Measurements from ENCODE around the gene ANKRD44.

The ANKRD44 gene

GRCh38 chr2:197089655-197090054 lies 220.9 kb downstream of the ANKRD44 start:
- DNase-seq (ENCODE audit: low spot score) (no peak), ATAC-seq (ENCODE audit: low read depth) (no peak)
- TF ChIP-seq CTCF (IDR thresholded peaks at IDR 0.05; ENCODE audit: poor library complexity, severe bottlenecking), result no peak
- H3K4me1 ChIP-seq (ENCODE audit: insufficient read depth, poor library complexity, severe bottlenecking), result no peaks in the 10 kb centered on the region
- no peak overlapping the region for H3K27ac ChIP-seq (ENCODE audit: poor library complexity, severe bottlenecking)
- H3K9me3 ChIP-seq (ENCODE audit: severe bottlenecking), result no peaks in the 10 kb centered on the region
- no peak overlapping the region for H3K4me3 ChIP-seq (ENCODE audit: severe bottlenecking)
- no peaks in the 10 kb centered on the region for H3K27me3 ChIP-seq (ENCODE audit: insufficient read depth, poor library complexity, severe bottlenecking)
- no peaks in the 10 kb centered on the region for H3K36me3 ChIP-seq (ENCODE audit: low read depth)

- Histone ChIP-seq H3K4me3 (ENCODE audit: severe bottlenecking) (no peak overlapping the region), H3K27ac (ENCODE audit: poor library complexity, severe bottlenecking) (no peak overlapping the region), H3K36me3 (ENCODE audit: low read depth) (no peaks in the 10 kb centered on the region), H3K9me3 (ENCODE audit: severe bottlenecking) (no peaks in the 10 kb centered on the region), H3K4me1 (ENCODE audit: insufficient read depth, poor library complexity, severe bottlenecking) (no peaks in the 10 kb centered on the region), H3K27me3 (ENCODE audit: insufficient read depth, poor library complexity, severe bottlenecking) (no peaks in the 10 kb centered on the region)
- DNase-seq (ENCODE audit: low spot score) (no peak), ATAC-seq (ENCODE audit: low read depth) (no peak)
- no peak for TF ChIP-seq CTCF (IDR thresholded peaks at IDR 0.05; ENCODE audit: poor library complexity, severe bottlenecking)
These were observed 221.9 kb downstream of the ANKRD44 start for GRCh38 chr2:197088694-197089093.

- Histone ChIP-seq H3K27me3 (ENCODE audit: insufficient read depth, poor library complexity, severe bottlenecking) (no peaks in the 10 kb centered on the region), H3K9me3 (ENCODE audit: severe bottlenecking) (no peaks in the 10 kb centered on the region), H3K4me1 (ENCODE audit: insufficient read depth, poor library complexity, severe bottlenecking) (no peaks in the 10 kb centered on the region), H3K27ac (ENCODE audit: poor library complexity, severe bottlenecking) (no peak overlapping the region), H3K36me3 (ENCODE audit: low read depth) (no peaks in the 10 kb centered on the region), H3K4me3 (ENCODE audit: severe bottlenecking) (no peak overlapping the region)
- DNase-seq (ENCODE audit: low spot score) (no peak), ATAC-seq (ENCODE audit: low read depth) (no peak)
- TF ChIP-seq CTCF (IDR thresholded peaks at IDR 0.05; ENCODE audit: poor library complexity, severe bottlenecking), result no peak
These were observed 224.1 kb downstream of the ANKRD44 start for GRCh38 chr2:197086500-197086899.

GRCh38 chr2:197085665-197086064 lies 224.9 kb downstream of the ANKRD44 start:
- H3K27ac ChIP-seq (ENCODE audit: poor library complexity, severe bottlenecking), result no peak overlapping the region
- H3K36me3 ChIP-seq (ENCODE audit: low read depth), result no peaks in the 10 kb centered on the region
- ATAC-seq (ENCODE audit: low read depth) (no peak), DNase-seq (ENCODE audit: low spot score) (no peak)
- no peaks in the 10 kb centered on the region for H3K4me1 ChIP-seq (ENCODE audit: insufficient read depth, poor library complexity, severe bottlenecking)
- no peak overlapping the region for H3K4me3 ChIP-seq (ENCODE audit: severe bottlenecking)
- H3K9me3 ChIP-seq (ENCODE audit: severe bottlenecking), result no peaks in the 10 kb centered on the region
- no peaks in the 10 kb centered on the region for H3K27me3 ChIP-seq (ENCODE audit: insufficient read depth, poor library complexity, severe bottlenecking)
- no peak for TF ChIP-seq CTCF (IDR thresholded peaks at IDR 0.05; ENCODE audit: poor library complexity, severe bottlenecking)

GRCh38 chr2:197081294-197081693 lies 229.3 kb downstream of the ANKRD44 start:
- no peak overlapping the region for H3K4me3 ChIP-seq (ENCODE audit: severe bottlenecking)
- no peak for ATAC-seq (ENCODE audit: low read depth)
- H3K4me1 ChIP-seq (ENCODE audit: insufficient read depth, poor library complexity, severe bottlenecking), result no peaks in the 10 kb centered on the region
- no peaks in the 10 kb centered on the region for H3K9me3 ChIP-seq (ENCODE audit: severe bottlenecking)
- no peaks in the 10 kb centered on the region for H3K36me3 ChIP-seq (ENCODE audit: low read depth)
- H3K27ac ChIP-seq (ENCODE audit: poor library complexity, severe bottlenecking), result no peak overlapping the region
- DNase-seq (ENCODE audit: low spot score), result no peak
- H3K27me3 ChIP-seq (ENCODE audit: insufficient read depth, poor library complexity, severe bottlenecking), result no peaks in the 10 kb centered on the region
- TF ChIP-seq CTCF (IDR thresholded peaks at IDR 0.05; ENCODE audit: poor library complexity, severe bottlenecking), result no peak
